Transverse colon (tissue), 4 donors: Measurements from ENCODE around the gene ACACA.

Experiments
- EP300 ChIP-seq: sonication (generic); formaldehyde crosslinking; IDR thresholded peaks from one replicate; pipeline ENCODE4 v1.6.1; 2017; ENCODE audit warnings: antibody characterized with exemption, low read depth
- POLR2A ChIP-seq: fragments of 450-650 bp; IDR thresholded peaks from one replicate; pipeline ENCODE4 v1.6.1; 2016; ENCODE audit warnings: antibody characterized with exemption, mild to moderate bottlenecking, moderate library complexity
- POLR2AphosphoS5 ChIP-seq, 3 donors: sonication (generic); formaldehyde crosslinking; IDR thresholded peaks; one replicate each; pipeline ENCODE4 v1.6.1; 2016; ENCODE audit warnings: antibody characterized with exemption in 3 of 3
- TF ChIP-seq, protein P1 (sequence below), 5 experiments: fragments of 200-600 bp in 3 of 5; fragments of 450-650 bp in 2 of 5; sonication (generic) in 3 of 5; IDR thresholded peaks; 1 replicate in 2 of 5; 2 replicates in 3 of 5; pipeline ENCODE4 v1.5.1; 2016 to 2017; ENCODE audit warnings: antibody characterized with exemption in 5 of 5, inconsistent platforms in 3 of 5, mild to moderate bottlenecking in 2 of 5, moderate library complexity in 1 of 5

DNA sequence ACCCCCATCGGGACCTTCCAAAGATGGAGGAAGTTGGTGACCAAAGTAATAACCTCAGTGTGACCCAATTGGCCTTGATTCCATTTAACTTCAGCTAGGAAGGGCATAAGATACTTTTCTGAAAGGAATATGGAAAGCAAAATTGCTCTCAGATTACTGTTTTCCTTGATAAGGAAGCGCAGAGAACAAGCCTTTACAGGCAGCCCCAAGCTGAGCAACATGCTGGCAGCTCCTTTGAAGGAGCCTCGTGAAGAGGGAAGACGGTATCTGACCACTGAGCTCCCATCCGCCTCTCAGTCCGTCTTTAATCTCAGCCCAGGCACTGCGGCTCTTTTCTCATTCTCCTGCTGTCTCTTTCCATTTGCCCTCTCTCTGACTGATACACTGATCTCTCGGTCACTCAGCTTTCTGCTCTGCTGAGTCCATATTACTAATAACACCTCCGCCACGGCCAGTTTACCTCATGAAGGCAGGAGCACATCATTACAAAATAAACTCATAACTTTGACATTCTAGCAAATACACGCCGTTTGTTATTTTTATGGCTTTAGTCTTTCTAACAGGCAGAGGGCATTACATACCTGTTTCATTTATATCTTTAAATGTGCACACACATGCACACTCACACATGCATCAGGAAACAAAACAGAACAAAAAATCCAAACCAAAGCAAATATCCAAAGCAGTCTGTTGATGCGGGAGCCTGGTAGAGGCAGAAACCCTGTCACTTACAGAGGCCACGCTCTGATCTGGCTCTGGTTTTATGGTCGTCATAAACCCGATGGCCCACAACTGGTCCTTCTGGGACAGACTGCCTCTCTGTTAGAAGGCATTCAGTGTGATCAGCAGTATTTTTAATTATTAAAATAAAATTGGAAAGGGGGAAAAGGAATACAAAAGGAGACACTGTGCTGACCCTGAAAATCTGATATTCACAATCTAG is 274.7 kb downstream of the ACACA start:
- TF ChIP-seq, protein P1, sequence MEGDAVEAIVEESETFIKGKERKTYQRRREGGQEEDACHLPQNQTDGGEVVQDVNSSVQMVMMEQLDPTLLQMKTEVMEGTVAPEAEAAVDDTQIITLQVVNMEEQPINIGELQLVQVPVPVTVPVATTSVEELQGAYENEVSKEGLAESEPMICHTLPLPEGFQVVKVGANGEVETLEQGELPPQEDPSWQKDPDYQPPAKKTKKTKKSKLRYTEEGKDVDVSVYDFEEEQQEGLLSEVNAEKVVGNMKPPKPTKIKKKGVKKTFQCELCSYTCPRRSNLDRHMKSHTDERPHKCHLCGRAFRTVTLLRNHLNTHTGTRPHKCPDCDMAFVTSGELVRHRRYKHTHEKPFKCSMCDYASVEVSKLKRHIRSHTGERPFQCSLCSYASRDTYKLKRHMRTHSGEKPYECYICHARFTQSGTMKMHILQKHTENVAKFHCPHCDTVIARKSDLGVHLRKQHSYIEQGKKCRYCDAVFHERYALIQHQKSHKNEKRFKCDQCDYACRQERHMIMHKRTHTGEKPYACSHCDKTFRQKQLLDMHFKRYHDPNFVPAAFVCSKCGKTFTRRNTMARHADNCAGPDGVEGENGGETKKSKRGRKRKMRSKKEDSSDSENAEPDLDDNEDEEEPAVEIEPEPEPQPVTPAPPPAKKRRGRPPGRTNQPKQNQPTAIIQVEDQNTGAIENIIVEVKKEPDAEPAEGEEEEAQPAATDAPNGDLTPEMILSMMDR (IDR thresholded peaks at IDR 0.05) = no peak
- TF ChIP-seq POLR2AphosphoS5 (IDR thresholded peaks at IDR 0.05) (no peak), EP300 (no peak), POLR2A (no peak)
